Stimulated activated CD4-positive, alpha-beta T cell treated with anti-CD3 and anti-CD28 coated beads, Interleukin-2, amount 100 ng/mL, for 4 hours (primary cell): ENCODE data around the gene GATB.

Source experiments
- DNase-seq: peaks from one replicate; pipeline ENCODE4 v3.0.0-alpha.2; 2020; ENCODE audit warnings: low read depth

The GATB gene

DNA sequence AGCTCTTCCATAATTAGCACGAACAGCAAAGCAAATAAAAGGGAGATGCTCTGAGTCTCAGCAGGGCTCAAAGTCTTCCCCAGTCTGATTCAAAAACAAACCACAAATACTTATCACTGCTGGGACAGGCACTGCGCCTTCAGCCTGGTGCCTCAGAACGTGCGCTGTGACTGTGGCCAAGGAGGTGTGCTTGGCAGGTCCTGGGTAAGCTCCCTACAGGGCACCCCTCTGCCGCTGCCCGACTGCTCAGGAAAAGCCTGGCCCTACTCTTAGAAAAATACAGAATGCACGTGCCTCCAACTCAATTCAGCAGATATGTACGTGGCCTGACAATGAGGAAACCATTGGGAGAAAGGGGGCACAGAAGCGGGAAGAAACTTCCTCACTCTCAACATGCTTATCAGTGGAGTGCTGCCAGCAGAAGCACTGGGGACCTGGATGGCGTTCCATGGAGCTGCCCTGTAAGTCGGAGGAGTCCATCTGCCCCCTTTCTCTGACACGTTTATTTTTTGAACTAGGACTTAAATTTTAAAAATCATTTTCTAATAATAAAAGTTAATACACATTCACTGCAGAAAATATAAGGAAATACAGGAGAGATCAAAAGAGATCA is 86.8 kb downstream of the GATB start:
- no peak for DNase-seq

DNA sequence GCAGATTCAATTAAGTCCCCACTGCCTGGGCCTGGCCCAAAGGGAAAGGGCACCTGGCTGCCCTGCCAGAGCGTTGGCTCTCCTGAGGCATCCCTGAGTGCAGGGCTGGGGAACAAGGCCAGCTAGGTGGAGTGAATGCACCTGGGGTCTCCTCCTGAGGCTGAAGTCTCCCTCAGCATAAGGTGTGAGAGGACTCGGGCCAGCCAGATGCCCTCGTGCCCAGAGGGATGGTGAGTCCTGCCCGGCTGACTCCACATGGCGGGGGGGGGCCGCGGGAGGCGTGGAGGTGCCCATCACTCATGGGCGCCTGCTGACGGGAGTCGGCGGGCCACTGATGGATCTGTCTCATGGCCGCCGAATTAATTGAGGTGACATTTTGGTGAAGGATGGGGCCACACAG is 87.8 kb downstream of the GATB start:
- DNase-seq: no peak

DNA sequence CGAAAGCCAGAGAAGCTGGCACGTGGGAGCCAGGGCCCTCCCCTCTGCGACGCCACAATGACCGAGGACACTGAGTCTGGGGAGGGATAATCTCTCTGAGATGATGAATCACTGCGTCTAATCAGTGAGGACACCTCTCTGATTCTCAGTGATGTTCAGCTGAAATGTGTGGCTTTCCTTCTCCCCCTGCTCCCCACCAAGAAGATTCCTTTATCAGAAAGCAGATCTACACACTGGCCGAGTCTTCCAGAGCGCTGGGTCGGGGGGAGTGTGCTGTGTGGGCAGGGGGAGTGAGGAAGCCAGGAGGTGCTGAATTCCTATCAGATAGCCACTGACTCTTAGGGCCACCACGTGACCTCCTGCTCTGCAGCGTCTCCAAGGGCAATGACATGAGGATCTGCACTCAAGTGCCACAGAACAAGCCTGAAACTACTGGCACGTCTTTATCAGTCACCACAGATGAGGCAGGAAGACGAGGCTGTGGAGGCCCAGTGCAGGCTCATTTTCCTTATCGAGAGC is 89.2 kb downstream of the GATB start:
- DNase-seq: no peak

- DNase-seq: no peak
Observed at GRCh38 chr4:151670843-151671242, 90.0 kb downstream of the GATB start.

DNA sequence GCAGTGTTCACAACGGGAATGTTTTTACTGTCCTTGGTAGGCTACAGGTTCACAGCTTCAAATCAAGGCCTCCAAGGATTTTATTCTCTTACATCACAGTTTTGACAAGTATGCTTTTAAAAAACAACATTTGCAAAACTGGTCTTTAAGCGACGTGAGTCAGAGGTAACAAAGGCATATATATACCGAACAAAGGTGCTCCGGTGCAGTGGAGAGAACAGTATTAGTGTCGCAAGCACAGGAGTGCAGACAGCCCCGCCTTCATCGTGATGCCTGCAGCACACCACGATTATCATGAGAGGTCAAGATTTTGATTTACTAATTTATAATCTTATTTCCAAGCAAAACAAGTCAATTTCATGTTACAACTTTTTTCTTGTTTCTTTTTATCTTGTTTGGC is 90.8 kb downstream of the GATB start:
- DNase-seq: no peak

- DNase-seq: no peak
Observed at GRCh38 chr4:151668689-151669402, 92.0 kb downstream of the GATB start.

DNA sequence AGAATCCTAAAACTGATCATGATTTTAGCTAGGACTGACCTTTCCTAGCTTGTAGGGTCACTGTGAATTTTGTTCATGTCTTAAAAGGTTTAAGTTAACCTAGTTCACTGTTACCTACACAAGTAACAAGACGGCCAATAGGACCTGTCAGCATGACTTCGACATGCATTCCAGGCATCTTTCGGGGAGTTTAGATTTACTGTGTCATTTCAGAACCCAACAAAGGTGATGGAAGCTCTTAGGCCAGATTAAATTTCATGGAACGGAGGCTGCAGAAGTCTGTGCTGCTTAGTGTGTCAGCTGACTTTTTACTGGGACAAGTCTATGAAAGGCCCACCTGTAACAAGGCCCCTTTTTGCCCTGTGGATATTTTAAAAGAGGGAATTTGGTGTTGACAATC is 93.1 kb downstream of the GATB start:
- no peak for DNase-seq

- no peak for DNase-seq
Observed at GRCh38 chr4:151667048-151667447, 93.8 kb downstream of the GATB start.

- DNase-seq: no peak
Observed at GRCh38 chr4:151666501-151666900, 94.3 kb downstream of the GATB start.

GRCh38 chr4:151665785-151666127 is 95.1 kb downstream of the GATB start:
- no peak for DNase-seq

DNA sequence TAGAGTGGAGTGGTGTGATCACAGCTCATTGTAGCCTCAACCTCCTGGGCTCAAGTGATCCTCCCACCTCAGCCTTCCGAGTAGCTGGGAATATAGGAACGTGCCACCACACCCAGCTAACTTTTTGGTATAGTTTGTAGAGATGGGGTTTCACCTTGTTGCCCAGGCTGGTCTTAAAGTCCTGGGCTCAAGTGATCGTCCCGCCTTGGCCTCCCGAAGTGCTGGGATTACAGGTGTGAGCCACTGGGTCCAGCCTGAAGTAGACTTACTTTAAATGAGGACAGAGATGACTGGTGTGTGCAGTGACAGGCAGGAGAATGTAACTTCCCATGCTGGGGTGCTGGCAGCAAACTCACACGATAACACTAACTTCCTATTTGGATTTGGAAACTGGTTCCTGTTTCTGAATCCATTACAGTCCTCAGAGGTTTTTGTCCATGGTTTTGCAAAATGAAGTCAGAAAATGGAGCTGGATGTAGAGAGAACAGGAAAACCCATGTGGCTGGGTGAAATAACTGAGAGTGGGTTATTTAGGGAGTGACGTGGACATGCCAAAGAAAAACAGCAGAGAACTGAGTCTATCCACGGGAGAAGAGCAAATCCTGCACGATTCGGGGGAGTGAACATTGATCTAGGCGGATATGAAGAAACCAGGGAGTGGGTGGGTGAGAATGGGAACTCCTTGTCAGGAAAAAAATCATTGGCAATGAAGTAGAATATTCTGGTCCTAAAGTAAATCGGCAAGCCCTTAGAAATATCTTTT is 95.6 kb downstream of the GATB start:
- no peak for DNase-seq

- DNase-seq: no peak
Observed at GRCh38 chr4:151664289-151664688, 96.5 kb downstream of the GATB start.

DNA sequence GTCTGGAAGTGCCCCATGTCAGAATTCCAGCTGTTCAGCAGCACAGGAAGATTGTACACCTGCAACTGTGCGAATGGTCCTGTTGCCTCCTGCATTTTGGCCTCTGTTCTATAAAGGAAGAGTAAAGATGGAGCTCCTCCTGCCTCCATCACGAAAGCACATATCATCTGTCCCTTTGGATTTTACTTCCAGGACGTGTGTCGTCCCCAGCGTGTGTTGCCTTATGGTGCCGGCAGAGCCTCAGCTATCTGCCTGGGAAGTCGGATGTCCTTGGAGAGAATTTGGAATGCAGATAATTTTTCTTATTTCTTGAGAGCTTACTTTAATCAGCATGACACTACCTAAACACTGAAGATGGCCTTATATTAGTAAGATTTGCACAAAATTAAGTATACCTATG is 97.7 kb downstream of the GATB start:
- DNase-seq: no peak

DNA sequence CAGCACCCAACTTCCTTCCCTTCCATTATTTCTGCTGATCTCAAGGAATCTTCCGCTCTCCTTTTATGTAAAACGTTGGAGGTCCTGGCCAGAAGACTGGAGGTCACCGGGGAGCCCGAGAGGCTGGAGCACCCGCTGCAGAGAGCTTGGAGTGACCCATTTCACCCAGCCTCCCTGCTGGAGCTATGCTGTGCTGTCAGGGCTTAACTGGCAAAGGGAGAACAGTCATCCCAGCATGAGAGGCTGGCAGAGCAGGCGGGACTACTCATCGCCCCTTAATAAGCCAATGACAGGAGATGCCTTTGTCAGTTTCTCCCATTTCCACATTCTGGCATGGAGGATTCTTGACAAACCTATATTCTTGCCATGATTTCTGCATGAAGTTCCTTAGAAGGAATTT is 98.9 kb downstream of the GATB start:
- no peak for DNase-seq

- no peak for DNase-seq
Observed at GRCh38 chr4:151660676-151661075, 100.1 kb downstream of the GATB start.

- no peak for DNase-seq
Observed at GRCh38 chr4:151659601-151660364, 101.0 kb downstream of the GATB start.

DNA sequence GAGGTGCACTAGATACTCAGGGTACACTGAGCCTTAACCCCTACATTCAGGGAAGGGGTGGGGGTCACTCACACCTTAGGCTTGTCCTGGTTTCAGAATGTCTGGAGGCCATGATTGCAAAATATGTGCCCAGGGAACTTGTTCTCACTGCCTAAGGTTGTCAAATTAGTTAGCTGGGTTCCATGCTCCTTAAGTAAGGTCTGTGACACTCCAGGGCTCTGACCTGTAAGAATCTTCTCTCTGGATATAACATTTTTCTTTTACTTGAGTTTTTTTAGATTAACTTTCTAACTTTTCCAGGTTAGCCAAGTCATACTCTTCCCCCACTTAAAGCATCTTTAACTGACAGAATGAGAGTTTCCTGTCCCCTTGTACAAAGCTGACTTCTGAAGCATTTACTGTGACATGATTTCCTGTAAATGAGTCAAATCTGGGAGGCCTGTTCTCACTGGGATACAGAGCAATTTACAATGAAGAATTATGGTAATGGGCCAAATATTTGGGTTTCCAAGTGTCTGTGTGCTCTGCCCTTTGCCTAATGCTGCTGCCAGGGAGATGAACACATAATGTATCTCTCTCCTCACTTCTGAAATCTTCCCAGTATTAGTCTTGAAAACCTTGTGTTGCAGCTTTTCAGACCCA is 101.7 kb downstream of the GATB start:
- DNase-seq: no peak

DNA sequence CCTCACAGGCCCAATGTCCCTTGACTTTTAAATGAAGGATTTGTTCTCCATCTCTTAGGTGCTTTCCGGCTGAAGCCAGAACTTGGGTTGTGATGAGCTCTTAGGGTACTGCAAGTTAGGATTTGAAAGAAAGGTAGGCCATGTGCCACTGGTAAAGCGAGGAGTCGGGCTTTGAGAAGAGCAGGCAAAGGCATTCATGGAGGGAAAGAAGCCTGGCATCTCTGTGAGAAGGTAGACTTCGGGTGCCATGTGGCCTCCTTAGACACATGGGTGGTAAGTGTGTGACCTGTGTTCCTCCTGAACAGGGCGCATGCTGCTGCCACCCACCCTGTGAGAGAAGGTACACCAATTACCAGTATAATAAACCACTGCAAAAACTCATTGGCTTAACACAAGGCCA is 102.9 kb downstream of the GATB start:
- DNase-seq: no peak

GRCh38 chr4:151656058-151656457 is 104.7 kb downstream of the GATB start:
- DNase-seq: no peak

GRCh38 chr4:151653548-151653918 is 107.3 kb downstream of the GATB start:
- DNase-seq: no peak

GRCh38 chr4:151652841-151653547 is 107.8 kb downstream of the GATB start:
- no peak for DNase-seq
